ENCODE results near the gene BIRC6. TPM values are rescaled to one million over a fixed set of nuclear protein-coding genes. Genes with fewer than 3 reads are reported as not detected.

Gene BIRC6
- total and polyA plus RNA-seq, 2 of the 8 experiments (the other 6 are each of a cell fraction or from before 2014, with no cell fraction given), result 32.5 to 69.5 TPM

- TF ChIP-seq, protein P1, sequence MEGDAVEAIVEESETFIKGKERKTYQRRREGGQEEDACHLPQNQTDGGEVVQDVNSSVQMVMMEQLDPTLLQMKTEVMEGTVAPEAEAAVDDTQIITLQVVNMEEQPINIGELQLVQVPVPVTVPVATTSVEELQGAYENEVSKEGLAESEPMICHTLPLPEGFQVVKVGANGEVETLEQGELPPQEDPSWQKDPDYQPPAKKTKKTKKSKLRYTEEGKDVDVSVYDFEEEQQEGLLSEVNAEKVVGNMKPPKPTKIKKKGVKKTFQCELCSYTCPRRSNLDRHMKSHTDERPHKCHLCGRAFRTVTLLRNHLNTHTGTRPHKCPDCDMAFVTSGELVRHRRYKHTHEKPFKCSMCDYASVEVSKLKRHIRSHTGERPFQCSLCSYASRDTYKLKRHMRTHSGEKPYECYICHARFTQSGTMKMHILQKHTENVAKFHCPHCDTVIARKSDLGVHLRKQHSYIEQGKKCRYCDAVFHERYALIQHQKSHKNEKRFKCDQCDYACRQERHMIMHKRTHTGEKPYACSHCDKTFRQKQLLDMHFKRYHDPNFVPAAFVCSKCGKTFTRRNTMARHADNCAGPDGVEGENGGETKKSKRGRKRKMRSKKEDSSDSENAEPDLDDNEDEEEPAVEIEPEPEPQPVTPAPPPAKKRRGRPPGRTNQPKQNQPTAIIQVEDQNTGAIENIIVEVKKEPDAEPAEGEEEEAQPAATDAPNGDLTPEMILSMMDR (IDR thresholded peaks at IDR 0.05; ENCODE audit: control extremely low read depth in 1 of 3, insufficient read depth in 1 of 3, low read depth in 1 of 3, low read length in 3 of 3), result no peak
- TF ChIP-seq MAFK (IDR thresholded peaks at IDR 0.05; ENCODE audit: low read depth, low read length), result no peak
- no peak for TF ChIP-seq POU5F1 (IDR thresholded peaks at IDR 0.05; ENCODE audit: low read depth, low read length)
- no peak for TF ChIP-seq EP300 (IDR thresholded peaks at IDR 0.05; ENCODE audit: borderline replicate concordance in 1 of 2, low read depth in 2 of 2, low read length in 2 of 2)
- no peak for TF ChIP-seq ATF3 (IDR thresholded peaks at IDR 0.05; ENCODE audit: insufficient read depth, low read depth, low read length)
- TF ChIP-seq PHF8 (conservative IDR thresholded peaks at IDR 0.05; ENCODE audit: low read depth, low read length), result no peak
- TF ChIP-seq GTF2F1 (IDR thresholded peaks at IDR 0.05; ENCODE audit: borderline replicate concordance, low read depth, low read length), result no peak
- no peak for TF ChIP-seq CEBPB (IDR thresholded peaks at IDR 0.05; ENCODE audit: low read depth, low read length)
These were observed 68.9 kb downstream of the BIRC6 start (continued) for GRCh38 chr2:32425719-32426141.

Data from H1 (cell line).